GM12874 (cell line): Measurements from ENCODE around the gene BCAS3.

Experiments used
- CTCF ChIP-seq: IDR thresholded peaks from 2 replicates; pipeline ENCODE4 v1.5.1; 2011; ENCODE audit warnings: low read depth, mild to moderate bottlenecking, control low read depth, low read length, moderate library complexity; ENCODE audit not compliant: insufficient read depth

The BCAS3 gene

GRCh38 chr17:60653569-60653968, 24.1 kb upstream of the BCAS3 start:
- no peak for TF ChIP-seq CTCF

- no peak for TF ChIP-seq CTCF
Observed at GRCh38 chr17:60656499-60656898, 21.2 kb upstream of the BCAS3 start.

- no peak for TF ChIP-seq CTCF
Observed at GRCh38 chr17:60659156-60659555, 18.5 kb upstream of the BCAS3 start.

- TF ChIP-seq CTCF: no peak
Observed at GRCh38 chr17:60661489-60661888, 16.2 kb upstream of the BCAS3 start.

- TF ChIP-seq CTCF: no peak
Observed at GRCh38 chr17:60664022-60664421, 13.6 kb upstream of the BCAS3 start.

GRCh38 chr17:60665602-60666001, 12.0 kb upstream of the BCAS3 start:
- no peak for TF ChIP-seq CTCF

GRCh38 chr17:60671482-60671881, 6.2 kb upstream of the BCAS3 start:
- TF ChIP-seq CTCF: no peak

GRCh38 chr17:60675997-60676396, 1.7 kb upstream of the BCAS3 start:
- TF ChIP-seq CTCF: no peak
